Right atrium auricular region (tissue), 2 donors: ENCODE results near the gene CEP350. TPM values are rescaled to one million over a fixed set of nuclear protein-coding genes. Genes with fewer than 3 reads are reported as not detected.
A peak's percentile ranks its signal among the peaks of the same experiment; 100 is the strongest.
"Not testable (repeated sequence)": the region's sequence is repeated elsewhere in the genome, so short reads cannot be mapped to it uniquely, and the experiment has no call there.

ENCODE experiments used
- DNase-seq: peaks from one replicate; pipeline ENCODE4 v3.0.0-alpha.2; 2019; ENCODE audit warnings: low spot score
- H3K27ac ChIP-seq, 2 donors: fragments of 200-600 bp; sonication (generic); 1 replicate in 1 of 2; 2 replicates in 1 of 2; pipeline ENCODE4 v1.5.1; 2016 to 2019
- H3K27me3 ChIP-seq, 2 donors: fragments of 200-600 bp; sonication (generic); one replicate each; pipeline versions ENCODE4 v1.5.1 to v1.6.0; 2017 to 2019
- H3K36me3 ChIP-seq: fragments of 200-600 bp; sonication (generic); one replicate; pipeline ENCODE4 v1.5.1; 2016
- H3K4me1 ChIP-seq, 2 donors: fragments of 200-600 bp; sonication (generic); one replicate each; pipeline versions ENCODE4 v1.5.1 to v1.6.0; 2017 to 2019
- H3K4me3 ChIP-seq, 2 donors: fragments of 200-600 bp; sonication (generic); 1 replicate in 1 of 2; 2 replicates in 1 of 2; pipeline ENCODE4 v1.5.1; 2017 to 2019; ENCODE audit warnings: mild to moderate bottlenecking in 1 of 2, moderate library complexity in 1 of 2
- H3K9me3 ChIP-seq, 2 donors: fragments of 200-600 bp; sonication (generic); one replicate each; pipeline ENCODE4 v1.5.1; 2019
- CTCF ChIP-seq, 2 donors: fragments of 200-600 bp; sonication (generic); IDR thresholded peaks; one replicate each; pipeline ENCODE4 v1.5.1; 2019; ENCODE audit warnings: antibody characterized with exemption in 2 of 2
- total RNA-seq, 2 donors: library from RNA; depleted of rRNA; stranded (reverse); fragments of >200 nt; gene quantifications; one replicate each; pipeline ENCODE4 v1.1.0, GENCODE V29; 2016

Gene CEP350
- total RNA-seq, 2 donors from 2014 or later, result 55.3 to 56.1 TPM

GRCh38 chr1:180117764-180118116 is 163.1 kb downstream of the CEP350 start:
- H3K27ac ChIP-seq, result peak overlapping the region; percentile 49 to 80
- H3K9me3 ChIP-seq, result no peaks in the 10 kb centered on the region
- H3K4me3 ChIP-seq, result no peak overlapping the region
- H3K4me1 ChIP-seq, result peaks cover 0 to 43% of the 10 kb centered on the region in 2 donors
- DNase-seq, result peak; percentile 77
- TF ChIP-seq CTCF (IDR thresholded peaks at IDR 0.05), result no peak
- no peaks in the 10 kb centered on the region for H3K36me3 ChIP-seq
- H3K27me3 ChIP-seq, result no peaks in the 10 kb centered on the region

DNA sequence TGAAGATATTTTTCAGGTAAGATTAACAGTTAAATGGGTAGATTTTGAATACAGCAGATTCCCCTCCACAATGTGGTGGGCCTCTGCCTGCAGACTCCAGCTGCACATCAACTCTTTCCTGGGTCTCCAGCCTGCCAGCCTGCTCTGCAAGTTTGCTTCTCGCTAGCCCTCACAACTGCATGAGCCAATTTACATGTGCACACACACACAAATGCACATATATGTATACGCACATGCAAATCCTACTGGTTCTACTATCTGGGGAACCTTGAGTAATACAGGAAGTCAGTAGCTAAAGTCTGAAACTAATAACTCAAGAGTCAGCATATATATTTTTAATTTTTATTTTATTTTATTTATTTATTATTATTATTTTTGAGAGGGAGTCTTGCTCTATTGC is 165.2 kb downstream of the CEP350 start:
- Histone ChIP-seq H3K27me3 (no peaks in the 10 kb centered on the region), H3K4me1 (peaks cover 0 to 22% of the 10 kb centered on the region in 2 donors), H3K36me3 (no peaks in the 10 kb centered on the region), H3K27ac (no peak overlapping the region), H3K9me3 (no peaks in the 10 kb centered on the region), H3K4me3 (no peak overlapping the region)
- DNase-seq, result no peak
- no peak for TF ChIP-seq CTCF (IDR thresholded peaks at IDR 0.05)

DNA sequence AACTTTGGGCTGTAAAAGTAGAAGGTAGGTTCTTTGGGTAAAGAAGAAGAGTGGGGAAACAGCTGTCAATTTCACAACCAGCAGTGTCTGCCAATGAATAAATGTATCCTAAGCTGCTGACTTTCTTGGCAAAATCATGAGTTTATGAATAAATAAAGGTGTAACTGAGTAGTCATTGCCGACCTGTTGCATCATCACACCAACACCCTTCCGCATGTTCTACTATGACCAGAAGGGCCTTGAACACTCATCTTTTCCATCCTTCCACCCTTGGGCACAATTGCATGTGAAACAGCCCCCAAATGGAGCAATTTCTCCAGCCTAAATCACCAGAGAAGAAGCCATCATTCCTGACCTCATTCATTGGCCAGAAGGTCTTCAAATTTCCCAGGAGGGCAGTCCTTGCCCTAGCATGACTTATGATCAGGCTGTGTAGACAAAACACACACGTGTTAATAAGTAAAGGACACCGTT is 168.9 kb downstream of the CEP350 start:
- Histone ChIP-seq H3K36me3 (no peaks in the 10 kb centered on the region), H3K27ac (no peak overlapping the region), H3K4me1 (no peaks in the 10 kb centered on the region), H3K4me3 (no peak overlapping the region), H3K9me3 (no peaks in the 10 kb centered on the region), H3K27me3 (no peaks in the 10 kb centered on the region)
- DNase-seq, result no peak
- no peak for TF ChIP-seq CTCF (IDR thresholded peaks at IDR 0.05)

DNA sequence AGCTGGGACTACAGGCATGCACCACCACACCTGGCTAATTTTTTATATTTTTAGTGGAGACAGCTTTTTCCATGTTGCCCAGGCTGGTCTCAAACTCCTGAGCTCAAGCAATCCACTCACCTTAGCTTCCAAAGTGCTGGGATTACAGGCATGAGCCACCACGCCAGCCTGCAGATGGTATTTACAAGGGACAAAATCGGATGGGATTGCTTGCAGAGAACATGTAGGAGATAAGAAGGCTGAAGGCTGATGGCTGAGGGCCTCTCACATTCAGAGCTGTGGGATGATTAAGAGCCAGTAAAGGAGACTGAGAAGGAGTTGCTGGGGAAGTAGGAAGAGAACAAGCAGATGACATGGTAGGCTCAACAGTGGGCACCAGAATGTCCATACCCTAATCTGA is 176.0 kb downstream of the CEP350 start:
- TF ChIP-seq CTCF (IDR thresholded peaks at IDR 0.05), result no peak
- no peak overlapping the region for H3K27ac ChIP-seq
- no peaks in the 10 kb centered on the region for H3K4me1 ChIP-seq
- H3K9me3 ChIP-seq, result no peaks in the 10 kb centered on the region
- no peaks in the 10 kb centered on the region for H3K36me3 ChIP-seq
- no peak for DNase-seq
- no peaks in the 10 kb centered on the region for H3K27me3 ChIP-seq
- no peak overlapping the region for H3K4me3 ChIP-seq

- Histone ChIP-seq H3K9me3 (no peaks in the 10 kb centered on the region), H3K27ac (no peak overlapping the region), H3K4me3 (no peak overlapping the region), H3K27me3 (no peaks in the 10 kb centered on the region), H3K4me1 (no peaks in the 10 kb centered on the region), H3K36me3 (no peaks in the 10 kb centered on the region)
- DNase-seq, result no peak
- TF ChIP-seq CTCF (IDR thresholded peaks at IDR 0.05), result no peak
Measured at GRCh38 chr1:180131510-180131909, 176.9 kb downstream of the CEP350 start.

DNA sequence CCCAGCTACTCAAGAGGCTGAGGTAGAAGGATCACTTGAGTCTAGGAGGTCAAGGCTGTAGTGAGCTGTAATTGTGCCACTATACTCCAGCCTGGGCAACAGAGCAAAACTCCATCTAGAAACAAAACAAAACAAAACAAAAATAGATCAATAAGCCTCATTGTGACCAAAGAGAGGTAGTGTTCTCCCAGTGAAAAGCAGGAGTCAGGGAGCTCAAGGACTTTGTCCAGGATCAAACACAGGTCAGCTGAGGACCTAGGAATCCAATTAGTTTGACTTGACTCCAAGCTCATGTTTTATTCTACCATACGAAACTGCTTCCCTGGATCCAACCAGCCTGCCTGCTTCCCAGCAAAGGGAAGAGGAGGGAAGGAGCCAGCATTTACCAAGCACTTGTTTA is 178.6 kb downstream of the CEP350 start:
- Histone ChIP-seq H3K27ac (no peak overlapping the region), H3K36me3 (no peaks in the 10 kb centered on the region), H3K27me3 (no peaks in the 10 kb centered on the region), H3K4me1 (no peaks in the 10 kb centered on the region), H3K4me3 (no peak overlapping the region), H3K9me3 (peaks cover 0 to 4% of the 10 kb centered on the region in 2 donors)
- DNase-seq, result no peak
- no peak for TF ChIP-seq CTCF (IDR thresholded peaks at IDR 0.05)

GRCh38 chr1:180133688-180134087 is 179.1 kb downstream of the CEP350 start:
- H3K4me3 ChIP-seq, H3K4me1 ChIP-seq, H3K9me3 ChIP-seq, H3K27ac ChIP-seq, H3K27me3 ChIP-seq, H3K36me3 ChIP-seq: not testable (repeated sequence)
- peak; percentile 18 for DNase-seq
